HG03432 (cell line): Measurements from ENCODE around the gene PDGFA.

Source experiments
- ATAC-seq: cut with Tn5 transposase; IDR thresholded peaks from one replicate; pipeline ENCODE4 v1.9.1; 2021; ENCODE audit warnings: mild to moderate bottlenecking, moderate library complexity; ENCODE audit not compliant: unreplicated experiment

The PDGFA gene

DNA sequence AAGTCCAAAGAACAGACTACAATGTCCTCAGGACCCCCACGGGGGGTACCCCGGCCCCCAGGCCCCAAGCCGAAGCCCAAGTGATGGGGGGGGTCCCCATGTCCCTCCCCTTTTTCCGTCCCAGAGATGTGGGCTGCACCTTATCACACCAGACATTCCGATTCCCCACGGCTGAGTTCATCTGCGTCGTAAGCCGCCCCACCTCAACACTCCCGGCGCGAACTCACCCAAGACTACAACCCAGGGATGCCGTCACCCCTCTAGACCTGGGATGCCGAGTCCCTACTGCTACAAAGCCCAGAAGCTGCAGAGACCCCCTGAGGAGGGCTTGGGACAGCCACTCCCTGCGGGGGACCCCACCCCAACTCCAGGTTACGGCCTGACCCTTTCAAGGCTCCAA, 14.5 kb downstream of the PDGFA start:
- no peak for ATAC-seq

DNA sequence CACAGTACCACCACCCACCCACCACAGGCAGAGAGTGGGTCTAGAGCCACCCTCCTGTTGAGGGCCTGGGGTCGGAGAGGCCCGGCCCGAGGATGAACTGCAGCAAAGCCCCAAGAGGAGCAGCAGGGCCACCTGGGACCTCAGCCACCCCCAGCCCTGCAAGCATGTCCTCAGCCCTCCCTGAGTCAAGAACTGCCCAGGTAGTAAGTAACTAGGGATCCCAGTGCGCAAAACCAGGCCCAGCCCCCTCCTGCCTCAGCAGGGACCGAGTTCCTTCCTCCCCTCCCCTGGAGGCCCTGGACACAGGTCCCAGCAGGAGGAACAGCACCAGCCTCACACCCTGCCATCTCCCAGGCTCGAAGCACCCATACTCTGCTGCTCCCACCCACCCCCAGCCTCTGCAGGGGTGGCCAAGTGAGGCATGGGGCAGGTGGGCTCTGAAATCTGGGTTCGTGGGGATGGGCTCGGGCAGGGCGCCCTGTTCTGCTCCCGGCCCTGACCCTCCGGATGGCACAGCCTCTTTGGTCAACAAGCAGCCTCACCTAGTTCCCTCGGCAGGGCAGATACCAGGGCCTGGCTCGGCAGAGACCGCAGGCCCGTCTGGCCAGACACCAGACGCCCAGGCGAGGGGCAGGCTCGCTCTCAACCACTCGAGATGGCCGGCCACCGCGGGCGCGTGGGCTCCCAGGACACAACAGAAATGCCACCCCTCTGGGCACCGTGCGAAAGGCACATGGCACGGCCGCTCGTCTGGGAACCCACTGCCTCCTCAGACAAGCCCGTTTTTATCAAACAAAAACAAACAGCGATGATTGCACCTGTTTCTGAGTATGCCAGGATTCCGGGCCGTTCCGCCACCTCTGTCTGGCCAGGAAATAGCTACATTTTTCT, 15.2 kb downstream of the PDGFA start:
- ATAC-seq = no peak

DNA sequence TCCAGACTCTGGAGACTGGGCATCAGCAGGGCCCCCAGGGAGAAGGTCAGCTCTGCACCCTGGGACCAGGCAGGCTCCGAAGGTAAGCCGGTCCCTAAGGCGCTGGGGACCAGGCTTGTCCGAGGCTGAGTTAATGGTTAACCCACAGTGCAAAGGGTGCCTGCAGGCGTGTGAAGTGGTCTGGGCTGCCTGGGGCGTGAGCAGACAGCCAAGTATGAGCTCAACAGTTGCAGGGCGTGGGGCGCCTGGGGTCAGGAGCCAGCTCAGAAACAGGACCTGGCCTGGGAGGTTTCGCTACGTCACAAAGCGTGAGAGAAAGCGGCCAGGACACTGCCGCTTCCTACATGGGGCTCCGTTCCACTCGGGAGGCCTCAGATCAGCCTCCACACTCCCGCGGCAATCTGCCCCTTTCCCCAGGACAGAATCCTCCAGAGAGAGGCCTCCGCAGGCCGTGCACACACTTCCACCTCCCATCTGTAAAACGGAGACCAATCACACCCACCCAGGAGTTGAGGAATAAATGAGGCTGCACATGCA, 16.0 kb downstream of the PDGFA start:
- ATAC-seq = no peak

DNA sequence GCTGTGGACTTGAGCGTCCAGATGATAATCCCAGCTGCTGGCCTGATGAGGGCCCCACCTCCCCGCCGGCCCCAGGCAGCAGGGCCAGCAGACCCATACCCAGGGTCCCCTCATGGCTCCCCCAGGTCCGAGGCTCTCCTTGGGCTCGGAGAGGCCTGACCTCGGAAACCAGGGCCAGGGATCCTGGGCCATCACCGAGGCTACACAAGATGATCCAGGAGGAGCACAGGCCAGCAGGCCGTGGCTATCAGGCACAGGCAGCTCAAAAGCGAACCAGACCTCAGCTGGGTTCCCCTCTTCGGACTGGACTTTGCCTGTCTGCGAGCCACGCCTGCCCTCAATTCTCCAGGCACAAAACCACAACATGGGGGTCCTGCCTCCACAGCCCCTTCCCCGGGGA, 17.4 kb downstream of the PDGFA start:
- ATAC-seq = no peak

DNA sequence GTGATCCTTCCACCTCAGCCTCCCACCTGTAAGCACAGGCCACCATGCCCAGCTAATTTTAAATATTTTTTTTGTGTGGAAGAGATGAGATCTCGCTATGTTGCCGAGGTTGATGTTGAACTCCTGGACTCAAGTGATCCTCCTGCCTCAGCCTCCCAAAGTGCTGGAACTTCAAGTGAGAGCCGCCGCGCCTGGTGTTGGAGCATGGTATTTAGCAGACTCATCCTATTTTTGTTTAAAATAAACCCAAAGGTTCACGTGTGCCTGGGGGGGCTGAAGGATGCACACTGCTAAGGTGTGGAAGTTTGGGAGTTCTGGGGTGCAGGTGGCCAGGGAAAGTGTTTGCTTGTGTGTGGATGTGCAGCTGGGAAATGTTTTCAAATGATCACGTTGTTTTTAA, 18.1 kb downstream of the PDGFA start:
- no peak for ATAC-seq

DNA sequence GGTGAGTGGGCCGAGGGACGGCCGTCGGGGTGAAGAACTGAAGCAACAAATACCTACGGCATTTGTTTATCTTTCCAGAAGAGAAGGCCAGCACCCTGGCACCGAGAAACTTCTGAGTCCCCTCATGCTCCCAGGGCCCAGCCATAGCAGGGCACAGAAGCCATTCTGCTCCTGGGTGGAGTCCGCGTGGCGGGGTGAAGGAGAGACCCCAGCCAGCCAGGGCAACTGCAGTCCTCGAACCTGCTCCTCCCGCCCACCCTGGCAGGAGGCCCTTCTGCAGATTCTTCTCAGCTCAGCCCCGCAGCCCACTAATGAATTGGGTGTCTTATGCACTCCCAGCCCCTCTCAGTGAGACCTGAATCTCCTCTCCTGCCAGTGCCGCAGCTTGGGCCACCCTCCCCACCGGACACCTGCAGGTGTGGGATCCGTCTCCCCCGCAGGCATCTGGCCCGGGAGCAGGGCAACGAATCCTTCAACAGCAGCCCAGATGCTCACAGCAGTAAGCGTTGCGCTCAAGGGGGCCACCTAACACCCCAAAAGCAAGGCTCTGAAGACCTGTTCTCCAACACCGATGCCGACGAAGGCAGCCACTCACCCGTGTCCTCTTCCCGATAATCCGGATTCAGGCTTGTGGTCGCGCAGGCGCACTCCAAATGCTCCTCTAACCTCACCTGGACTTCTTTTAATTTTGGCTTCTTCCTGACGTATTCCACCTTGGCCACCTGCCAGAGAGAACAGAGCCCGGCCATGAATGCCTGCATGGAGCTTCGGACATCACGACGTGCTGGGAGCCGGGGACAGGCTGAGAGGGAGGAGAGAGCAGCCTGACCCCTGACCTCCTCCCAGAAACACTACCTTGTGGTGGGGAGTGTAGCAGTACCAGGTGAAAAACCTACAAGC, 18.9 kb downstream of the PDGFA start:
- no peak for ATAC-seq

DNA sequence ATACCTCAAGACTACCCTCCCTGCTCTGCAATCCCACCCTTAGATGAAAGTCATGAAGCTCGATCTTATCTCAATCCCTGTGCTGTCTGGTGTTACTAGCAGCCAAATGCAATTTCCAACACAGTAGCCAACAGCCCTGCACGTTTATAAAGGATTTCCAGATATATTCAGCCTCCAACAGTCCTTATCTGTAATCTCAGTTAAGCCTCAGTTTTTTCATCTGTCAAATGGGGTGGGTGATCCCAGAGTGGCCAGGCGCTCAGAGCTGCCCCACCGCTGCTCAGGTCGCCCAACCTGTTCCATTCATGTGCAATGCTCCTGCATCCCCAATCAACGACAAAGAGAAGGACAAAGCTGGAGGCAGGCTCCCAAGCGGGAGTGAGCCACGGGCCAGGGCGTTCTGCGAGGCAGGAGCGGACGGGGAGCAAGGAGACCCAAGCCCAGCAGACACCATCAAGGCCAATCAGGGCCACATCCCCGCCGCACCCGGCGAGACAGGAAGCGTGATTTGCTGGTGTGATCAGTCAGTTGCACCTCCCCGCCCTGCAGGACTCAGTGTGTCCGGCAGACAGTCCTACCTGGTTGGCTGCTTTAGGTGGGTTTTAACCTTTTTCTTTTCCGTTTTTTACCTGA, 19.7 kb downstream of the PDGFA start:
- ATAC-seq = no peak

DNA sequence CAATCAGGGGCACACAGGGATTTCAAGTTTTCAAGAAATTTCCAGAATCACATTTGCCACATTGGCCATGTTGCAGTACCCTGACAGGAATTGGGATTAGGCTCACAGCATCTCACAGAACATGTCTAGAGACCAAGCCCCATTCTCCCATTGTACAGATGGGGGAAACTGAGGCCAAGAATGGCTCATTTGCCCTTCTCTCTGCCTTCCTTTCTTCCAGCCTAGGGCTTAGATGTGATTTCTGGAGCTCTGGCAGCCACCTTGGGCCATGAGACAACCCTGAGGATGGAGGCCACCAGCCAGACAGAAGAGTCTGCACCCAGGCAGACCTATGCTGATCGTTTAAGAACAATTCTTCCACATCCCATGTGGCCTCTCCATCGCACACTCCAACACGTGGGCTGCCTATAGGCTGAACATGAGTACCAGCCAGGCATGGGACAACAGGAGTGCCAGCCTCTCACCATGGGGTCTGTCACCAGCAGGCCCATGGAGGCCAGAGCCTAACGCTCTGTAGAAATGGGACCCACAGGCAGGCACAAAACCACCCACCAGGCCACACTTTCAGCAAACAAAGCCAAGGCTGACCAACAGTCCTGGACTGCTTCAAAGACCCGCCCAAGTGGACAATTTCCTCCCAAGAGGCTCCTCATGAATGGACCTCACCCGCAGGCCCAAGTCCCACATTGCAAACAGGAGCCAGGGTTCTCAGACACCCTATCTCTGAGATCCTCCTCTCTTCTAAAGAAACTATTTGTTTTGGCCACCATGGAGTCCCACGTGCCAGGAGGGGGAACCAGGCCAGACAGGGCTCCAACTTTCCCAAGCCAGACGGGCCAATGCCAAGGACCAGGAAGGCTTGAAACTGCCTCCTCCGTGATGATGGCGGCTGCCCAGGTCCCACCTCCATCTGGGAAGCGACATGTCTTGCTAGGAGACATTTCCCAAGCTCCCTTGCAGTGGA, 20.7 kb downstream of the PDGFA start:
- ATAC-seq = no peak

DNA sequence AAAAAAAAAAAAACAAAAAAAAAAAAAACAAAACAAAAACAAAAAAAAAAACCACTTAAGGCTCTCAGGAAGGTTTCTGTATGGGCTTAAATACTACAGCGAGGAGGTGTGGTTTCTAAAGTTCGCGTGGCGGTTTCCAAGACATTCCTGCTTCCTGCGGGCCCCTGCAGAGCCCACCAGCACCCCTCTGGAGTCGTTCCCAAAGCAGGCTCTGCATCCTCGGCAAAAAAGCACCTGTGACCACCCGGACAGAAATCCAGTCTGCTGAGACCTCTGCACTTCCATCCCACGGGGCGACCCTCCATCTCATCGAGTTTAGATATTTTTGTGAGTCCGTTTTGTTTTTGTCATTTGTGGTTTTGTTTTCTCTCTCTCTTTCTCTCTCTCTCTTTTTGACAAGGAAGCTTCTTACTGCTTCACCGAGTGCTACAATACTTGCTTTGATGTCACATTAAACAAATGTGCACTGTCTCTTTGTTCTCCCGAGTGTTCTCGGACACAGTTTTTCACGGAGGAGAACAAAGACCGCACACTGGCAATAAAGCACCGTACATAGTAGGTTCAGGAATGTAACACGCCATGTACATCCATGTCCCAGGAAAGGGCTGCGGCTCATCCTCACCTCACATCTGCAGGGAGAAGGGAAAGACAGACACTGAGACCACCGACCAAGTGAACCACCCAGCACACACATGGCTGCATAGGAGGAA, 21.5 kb downstream of the PDGFA start:
- no peak for ATAC-seq

DNA sequence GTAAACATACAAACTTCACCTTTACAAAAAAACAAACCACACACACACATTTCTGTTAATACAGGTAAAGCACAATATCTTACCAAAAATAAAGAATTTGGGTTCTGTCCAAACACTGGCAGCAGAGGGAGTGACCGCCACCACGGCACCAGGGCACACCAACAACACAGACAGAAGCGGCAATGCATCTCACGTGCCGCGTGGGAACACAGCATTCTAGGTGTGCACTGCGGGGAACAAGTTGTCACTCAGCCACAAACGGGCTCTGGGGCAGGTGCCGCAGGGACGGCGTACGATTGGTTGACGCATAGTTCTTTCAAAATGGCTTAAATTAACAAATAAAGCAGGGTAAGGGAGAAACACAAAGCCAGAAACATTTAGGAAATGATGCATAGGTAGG, 22.3 kb downstream of the PDGFA start:
- no peak for ATAC-seq

DNA sequence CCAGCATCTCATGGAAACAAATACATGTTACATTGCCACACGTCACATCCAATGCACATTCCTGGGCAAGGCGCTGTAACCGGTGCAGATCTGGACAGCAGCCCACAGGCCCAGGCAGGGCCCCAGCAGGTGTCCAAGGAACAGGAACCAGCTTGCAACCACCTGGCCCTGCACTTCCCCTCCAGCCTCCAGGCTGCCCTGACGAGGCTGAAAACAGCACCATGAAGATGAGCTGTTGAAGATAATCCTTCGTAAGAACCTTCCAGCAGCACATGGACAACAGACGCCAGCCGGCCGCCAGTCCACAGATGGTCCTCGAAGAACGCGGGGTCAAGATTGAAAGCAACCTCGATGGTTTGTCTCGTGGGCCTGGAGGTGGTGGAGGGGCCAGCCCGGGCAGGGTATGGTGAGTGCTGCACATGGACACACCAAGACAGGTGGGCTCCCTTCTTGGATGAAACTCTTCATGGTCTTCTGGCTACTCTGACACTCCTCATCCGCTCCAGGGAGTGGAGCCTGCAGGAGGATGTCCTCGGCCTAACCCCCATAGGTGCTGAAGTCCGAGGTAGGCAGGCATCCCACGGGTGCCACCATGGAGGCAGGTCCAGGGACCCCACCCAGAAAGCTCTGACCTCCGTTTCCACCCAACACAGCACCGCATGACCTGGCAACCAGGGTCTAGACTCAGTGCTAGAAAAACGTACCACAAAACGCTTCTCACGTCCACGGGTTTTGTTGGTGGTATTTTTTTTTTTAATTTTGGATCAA, 22.9 kb downstream of the PDGFA start:
- ATAC-seq = no peak

DNA sequence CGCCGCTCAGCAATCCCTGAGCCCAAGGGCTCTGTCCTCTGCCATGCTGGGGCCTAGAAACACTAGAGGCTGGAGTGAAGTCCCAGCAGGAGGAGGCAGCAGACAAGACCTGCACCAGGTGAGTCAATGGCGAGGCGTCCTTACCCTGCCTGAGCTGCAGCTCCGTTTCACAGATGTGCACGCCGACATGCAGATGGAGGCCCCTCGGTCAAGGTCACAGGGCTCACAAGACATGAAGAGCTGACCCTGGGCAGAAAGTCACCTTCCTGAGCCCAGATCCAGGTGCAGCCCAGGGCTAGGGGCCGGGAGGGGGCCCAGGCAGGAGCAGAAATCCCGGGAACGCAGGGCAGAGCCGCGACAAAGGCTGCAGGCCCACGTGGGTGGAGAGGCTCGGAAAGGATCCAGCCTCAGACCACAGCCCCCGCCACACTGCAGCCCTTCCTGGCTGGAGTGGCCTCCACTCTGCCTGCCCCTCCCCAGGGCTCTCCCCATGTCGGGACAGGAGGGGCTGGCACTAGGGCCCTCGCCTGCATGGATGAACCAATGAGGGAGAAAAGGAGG, 23.8 kb downstream of the PDGFA start:
- ATAC-seq = no peak

DNA sequence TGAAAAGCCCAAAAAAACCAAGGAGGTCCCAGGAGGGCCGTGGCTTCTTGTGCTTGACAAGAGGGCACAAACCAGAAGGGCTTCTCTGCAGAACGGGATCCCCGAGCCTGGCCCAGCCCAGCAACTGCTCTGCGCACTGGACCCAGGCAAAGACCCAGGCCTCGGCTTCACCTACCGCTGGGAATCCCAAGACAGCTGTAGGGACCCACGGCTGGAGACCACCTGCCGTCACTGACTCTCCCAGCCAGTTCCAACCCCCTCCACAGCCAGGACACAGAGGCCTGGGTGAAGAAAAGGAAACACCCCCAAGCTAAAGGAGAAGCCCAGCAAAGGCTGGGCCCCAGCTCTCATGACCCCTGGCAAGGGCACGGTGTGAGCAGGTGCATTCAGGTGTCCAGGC, 24.3 kb downstream of the PDGFA start:
- no peak for ATAC-seq

DNA sequence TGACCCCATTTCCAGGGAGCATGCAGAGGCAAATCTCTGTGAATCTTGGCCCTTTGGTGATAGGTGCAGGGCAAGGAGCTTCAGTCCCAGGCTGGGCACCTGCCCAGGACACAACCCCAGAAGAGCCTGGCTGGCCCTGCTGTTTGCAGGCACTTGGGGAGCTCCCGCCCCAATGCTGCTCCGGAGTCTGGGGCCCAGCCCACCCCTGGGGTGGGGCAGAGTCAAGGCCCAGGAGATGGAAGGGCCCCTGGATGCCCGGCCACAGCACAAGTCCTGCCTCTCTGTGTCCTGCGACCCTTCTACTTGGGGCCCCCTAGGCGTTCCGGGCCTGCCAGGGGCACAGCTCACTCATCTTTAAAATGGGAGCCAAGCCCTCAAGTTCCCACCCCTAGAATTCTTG, 24.7 kb downstream of the PDGFA start:
- ATAC-seq = no peak

DNA sequence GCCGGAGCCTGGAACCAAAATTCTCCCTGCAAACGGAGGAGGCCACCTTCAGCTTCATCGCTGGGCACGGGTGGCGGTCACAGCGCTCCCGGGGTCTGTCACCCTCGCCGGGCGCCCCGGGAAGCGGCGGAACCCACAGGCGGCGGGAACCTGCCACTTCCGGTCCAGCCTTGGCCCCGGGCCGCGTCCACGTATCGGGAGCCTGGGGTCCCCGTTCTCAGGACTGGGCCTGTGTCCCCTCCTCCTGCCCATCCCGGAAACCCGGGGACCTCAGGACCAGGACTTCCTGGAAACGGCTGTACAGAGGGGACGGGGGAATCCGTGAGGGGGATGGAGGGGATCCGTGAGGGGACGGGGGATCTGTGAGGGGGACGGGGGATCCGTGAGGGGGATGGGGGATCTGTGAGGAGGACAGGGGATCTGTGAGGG, 25.4 kb downstream of the PDGFA start:
- ATAC-seq = no peak

DNA sequence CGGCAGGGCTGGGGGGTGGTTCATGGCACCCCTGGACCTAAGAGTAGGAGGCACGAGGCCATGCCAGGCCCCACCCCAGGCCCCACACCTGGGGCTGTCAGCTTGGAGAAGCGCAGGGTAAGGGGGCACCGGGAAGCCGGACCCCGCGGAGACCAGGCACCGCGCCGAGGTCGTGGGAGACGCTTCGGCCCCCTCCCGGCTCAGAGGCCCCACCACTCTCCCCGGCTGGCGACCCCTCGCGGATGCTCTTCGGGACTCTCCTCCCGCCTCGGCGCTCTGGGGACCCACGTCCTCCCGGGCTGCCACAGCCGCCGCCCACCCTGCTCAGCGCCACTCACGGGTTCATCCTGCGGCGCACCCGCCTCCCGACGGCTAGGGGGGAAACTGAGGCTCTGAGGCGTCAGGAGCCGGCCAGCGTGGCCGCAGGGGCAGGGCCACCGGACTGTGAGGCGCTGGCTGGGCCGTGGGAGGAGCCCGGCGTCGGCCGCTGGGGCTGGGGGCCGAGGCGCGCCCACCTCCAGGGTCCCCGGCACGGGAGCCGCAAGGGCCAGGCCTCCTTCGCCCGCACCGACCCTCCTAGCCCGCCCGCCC, 25.9 kb downstream of the PDGFA start:
- ATAC-seq = no peak

DNA sequence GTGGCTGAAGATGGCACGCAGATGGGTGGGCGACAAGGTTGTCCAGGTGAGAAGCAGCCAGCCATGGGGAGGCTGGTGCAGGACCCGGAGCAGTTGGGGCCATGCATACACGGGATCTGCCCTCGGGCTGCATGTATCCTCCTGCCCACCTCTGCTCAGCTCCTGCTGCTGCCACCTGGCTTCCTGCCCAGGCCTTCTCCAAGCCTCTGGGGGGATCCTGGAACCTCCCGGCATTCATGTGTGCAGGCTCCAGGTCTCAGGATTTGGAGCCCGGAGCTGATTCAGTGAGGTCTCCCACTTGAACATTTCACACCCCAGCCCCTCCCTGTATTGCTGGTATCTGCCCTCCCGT, 27.0 kb downstream of the PDGFA start:
- no peak for ATAC-seq
